Effector memory CD4-positive, alpha-beta T cell (primary cell): Measurements from ENCODE around the gene STK32B.
"Not testable (repeated sequence)": the region's sequence is repeated elsewhere in the genome, so short reads cannot be mapped to it uniquely, and the experiment has no call there.

Experiments used
- DNase-seq, 3 donors: peaks; one replicate each; pipeline ENCODE4 v3.0.0-alpha.2; 2020
- H3K27ac ChIP-seq: 2 replicates; pipeline ENCODE4 v1.7.0; 2013; ENCODE audit warnings: mild to moderate bottlenecking, low read length, moderate library complexity; ENCODE audit not compliant: insufficient read depth, poor library complexity, severe bottlenecking
- H3K27me3 ChIP-seq: replicated peaks from 2 replicates; pipeline ENCODE4 v1.7.0; 2013; ENCODE audit warnings: mild to moderate bottlenecking, low read length; ENCODE audit not compliant: insufficient read depth, control insufficient read depth, poor library complexity, severe bottlenecking
- H3K36me3 ChIP-seq: 2 replicates; pipeline ENCODE4 v1.7.0; 2013; ENCODE audit warnings: mild to moderate bottlenecking, low read length, moderate library complexity; ENCODE audit not compliant: control insufficient read depth, insufficient read depth
- H3K4me1 ChIP-seq: 2 replicates; pipeline ENCODE4 v1.7.0; 2013; ENCODE audit warnings: low read length, mild to moderate bottlenecking; ENCODE audit not compliant: control insufficient read depth, insufficient read depth, poor library complexity, severe bottlenecking
- H3K4me3 ChIP-seq: 2 replicates; pipeline ENCODE4 v1.7.0; 2013; ENCODE audit warnings: low read length, low read depth, mild to moderate bottlenecking; ENCODE audit not compliant: insufficient read depth, poor library complexity, severe bottlenecking
- H3K9me3 ChIP-seq: 2 replicates; pipeline ENCODE4 v1.7.0; 2013; ENCODE audit warnings: mild to moderate bottlenecking, low read length, moderate library complexity; ENCODE audit not compliant: control insufficient read depth

Gene STK32B

DNA sequence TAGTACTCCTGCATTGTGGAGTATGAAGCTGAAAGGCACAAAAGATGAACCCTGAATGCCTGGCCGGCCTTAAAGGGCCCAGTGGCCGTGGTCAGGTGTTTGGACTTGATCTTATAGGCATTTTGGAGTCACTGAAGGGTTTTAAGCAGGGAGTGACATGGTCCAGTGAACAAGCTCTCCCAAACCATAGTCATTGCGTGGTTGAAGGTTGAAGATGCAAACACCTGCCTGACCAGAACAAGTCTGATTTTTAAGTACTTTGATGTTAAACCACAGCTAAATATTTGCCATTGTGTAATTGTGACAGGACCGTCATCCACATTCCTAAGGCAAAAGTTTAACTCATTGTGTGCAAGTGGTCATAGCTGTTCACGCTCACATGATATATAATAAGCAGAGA is 3.3 kb downstream of the STK32B start:
- no peak overlapping the region for H3K4me3 ChIP-seq
- no peaks in the 10 kb centered on the region for H3K36me3 ChIP-seq
- H3K27me3 ChIP-seq, result no peaks in the 10 kb centered on the region
- DNase-seq, result no peak
- no peak overlapping the region for H3K27ac ChIP-seq
- H3K9me3 ChIP-seq, result no peaks in the 10 kb centered on the region
- peaks cover 6% of the 10 kb centered on the region for H3K4me1 ChIP-seq

DNA sequence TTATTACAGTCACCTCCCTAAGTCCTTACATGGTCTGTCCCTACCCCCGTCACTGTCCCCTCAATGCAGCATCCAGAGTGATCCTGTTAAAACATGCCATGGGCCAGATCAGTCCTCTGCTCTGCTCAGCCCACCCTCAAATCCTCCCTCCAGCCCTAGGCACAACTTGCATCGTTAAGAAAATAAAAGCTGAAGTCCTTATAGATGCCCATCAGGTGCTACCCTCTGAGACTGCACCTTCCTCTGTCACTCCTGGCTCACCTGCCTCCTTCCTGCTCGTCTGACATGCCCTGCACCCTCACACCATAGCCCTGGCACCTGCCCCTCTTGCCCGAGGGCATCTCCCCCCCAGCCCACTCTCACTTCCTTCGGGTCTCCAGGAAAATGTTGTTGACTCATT is 4.1 kb downstream of the STK32B start:
- DNase-seq, result no peak
- H3K4me3 ChIP-seq, result no peak overlapping the region

DNA sequence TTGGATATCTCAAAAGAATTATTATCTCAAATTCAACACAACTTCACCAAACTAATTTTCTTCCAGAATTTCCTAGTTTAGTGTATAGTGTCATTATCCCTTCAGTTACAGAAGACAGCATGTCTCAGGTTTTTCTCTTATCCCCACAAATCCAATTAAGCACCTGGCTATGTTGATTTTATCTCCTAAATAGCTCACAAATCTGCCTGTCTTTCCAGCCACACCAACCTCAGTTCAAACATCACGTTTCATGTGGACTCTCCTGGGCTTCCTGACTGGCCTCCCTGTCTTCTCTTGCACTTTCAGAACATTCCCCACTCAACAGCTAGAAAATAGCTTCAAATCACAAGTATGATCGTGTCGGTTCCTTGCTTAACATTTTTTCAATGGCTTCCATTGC is 14.8 kb downstream of the STK32B start:
- Histone ChIP-seq H3K36me3 (no peaks in the 10 kb centered on the region), H3K27me3 (no peaks in the 10 kb centered on the region), H3K4me1 (no peaks in the 10 kb centered on the region), H3K9me3 (no peaks in the 10 kb centered on the region), H3K27ac (no peak overlapping the region), H3K4me3 (no peak overlapping the region)
- DNase-seq, result no peak

More for the DNA sequence above, 4.1 kb downstream of the STK32B start:
- H3K36me3 ChIP-seq, result no peaks in the 10 kb centered on the region
- H3K4me1 ChIP-seq, result peaks cover 6% of the 10 kb centered on the region
- H3K27me3 ChIP-seq, result no peaks in the 10 kb centered on the region
- H3K27ac ChIP-seq, result no peak overlapping the region
- no peaks in the 10 kb centered on the region for H3K9me3 ChIP-seq

DNA sequence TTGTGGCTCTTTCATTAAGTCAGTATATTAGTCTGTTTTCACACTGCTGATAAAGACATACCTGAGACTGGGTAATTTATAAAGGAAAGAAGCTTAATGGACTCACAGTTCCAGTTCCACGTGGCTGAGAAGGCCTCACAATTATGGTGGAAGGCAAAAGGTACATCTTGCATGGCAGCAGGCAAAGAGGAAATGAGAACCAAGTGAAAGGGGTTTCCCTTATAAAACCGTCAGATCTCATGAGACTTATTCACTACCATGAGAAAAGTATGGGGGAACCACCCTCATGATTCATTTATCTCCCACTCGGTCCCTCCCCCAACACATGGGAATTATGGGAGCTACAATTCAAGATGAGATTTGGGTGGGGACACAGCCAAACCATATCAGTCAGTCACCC is 15.7 kb downstream of the STK32B start:
- H3K9me3 ChIP-seq, H3K27me3 ChIP-seq, H3K27ac ChIP-seq, H3K4me3 ChIP-seq, DNase-seq, H3K4me1 ChIP-seq, H3K36me3 ChIP-seq: not testable (repeated sequence)

DNA sequence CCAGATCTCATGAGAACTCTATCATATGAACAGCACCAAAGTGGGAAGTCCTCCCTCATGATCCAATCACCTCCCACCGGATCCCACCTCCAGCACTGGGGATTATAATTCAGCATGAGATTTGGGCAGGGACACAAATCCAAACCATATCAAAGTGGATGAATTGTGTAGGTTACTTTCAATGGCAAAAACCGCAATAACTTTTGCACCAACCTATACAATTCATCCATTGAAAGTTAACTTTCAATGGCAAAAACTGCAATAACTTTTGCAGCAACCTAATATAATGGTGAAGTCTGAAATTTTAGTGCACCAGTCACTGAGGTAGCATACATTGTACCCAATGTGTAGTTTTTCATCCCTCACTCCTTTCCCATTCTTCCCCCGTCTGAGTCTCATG is 16.6 kb downstream of the STK32B start:
- Histone ChIP-seq H3K9me3 (no peaks in the 10 kb centered on the region), H3K4me3 (no peak overlapping the region), H3K4me1 (no peaks in the 10 kb centered on the region), H3K27me3 (no peaks in the 10 kb centered on the region), H3K27ac (no peak overlapping the region), H3K36me3 (no peaks in the 10 kb centered on the region)
- no peak for DNase-seq

DNA sequence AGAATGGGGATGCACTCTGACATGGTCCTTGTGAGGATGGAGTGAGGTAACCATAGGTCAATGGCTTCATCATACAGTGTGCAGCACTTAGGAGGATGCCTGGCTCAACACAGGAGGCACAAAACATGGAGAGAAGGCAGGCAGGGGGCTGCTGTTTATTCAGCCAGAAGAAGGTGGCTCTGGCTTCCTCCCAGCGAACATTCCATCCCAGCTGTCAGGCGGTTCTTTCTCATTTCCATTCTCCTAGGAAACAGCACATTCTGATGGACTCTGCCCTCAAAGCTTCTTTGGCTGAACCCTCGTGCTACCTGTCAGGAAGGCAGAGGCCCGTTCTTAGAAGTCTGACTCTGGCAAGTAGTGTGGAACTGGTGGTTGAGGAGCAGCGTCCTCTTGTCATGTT is 18.6 kb downstream of the STK32B start:
- Histone ChIP-seq H3K27me3 (no peaks in the 10 kb centered on the region), H3K36me3 (no peaks in the 10 kb centered on the region), H3K27ac (no peak overlapping the region), H3K4me3 (no peak overlapping the region), H3K9me3 (no peaks in the 10 kb centered on the region), H3K4me1 (no peaks in the 10 kb centered on the region)
- DNase-seq, result no peak

DNA sequence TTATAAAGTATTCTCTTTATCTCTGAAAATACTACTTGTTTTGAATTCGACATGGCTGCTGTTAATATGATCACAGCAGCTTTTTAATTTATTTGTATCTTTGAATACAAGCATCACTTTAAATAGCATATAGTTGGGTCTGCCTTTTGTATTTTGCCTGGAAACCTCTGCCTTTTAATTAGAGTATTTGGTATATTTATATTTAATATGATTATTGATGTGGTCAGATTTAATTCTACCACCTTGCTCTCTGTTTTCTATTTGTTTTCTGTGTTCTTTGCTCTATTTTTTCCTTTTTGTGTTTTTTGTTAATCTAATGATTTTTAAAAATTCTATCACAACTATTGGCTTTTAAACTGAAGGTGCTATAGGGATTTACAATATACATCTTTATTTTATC is 21.7 kb downstream of the STK32B start:
- H3K27ac ChIP-seq, result no peak overlapping the region
- DNase-seq, result no peak
- no peaks in the 10 kb centered on the region for H3K4me1 ChIP-seq
- H3K4me3 ChIP-seq, result no peak overlapping the region
- no peaks in the 10 kb centered on the region for H3K36me3 ChIP-seq
- H3K9me3 ChIP-seq, result no peaks in the 10 kb centered on the region
- H3K27me3 ChIP-seq, result no peaks in the 10 kb centered on the region

DNA sequence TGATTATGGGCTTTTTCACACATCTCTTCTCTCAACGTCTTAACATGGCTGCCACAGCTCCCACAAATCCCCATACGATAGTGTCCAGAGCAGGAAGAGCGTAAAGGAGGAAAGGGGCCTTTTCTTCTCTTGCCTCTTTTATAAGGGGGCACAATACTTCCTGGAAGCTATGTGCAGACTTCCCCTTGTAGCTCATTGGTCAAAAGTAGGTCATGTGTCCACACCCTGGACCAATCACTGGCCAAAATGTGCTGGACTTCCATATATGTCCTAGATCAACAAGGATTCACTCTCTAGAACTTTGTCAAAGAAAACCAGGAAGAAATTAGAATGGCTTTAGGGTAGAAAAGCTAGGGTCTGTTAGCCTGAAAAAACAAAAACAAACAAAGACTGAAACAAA is 26.7 kb downstream of the STK32B start:
- no peaks in the 10 kb centered on the region for H3K36me3 ChIP-seq
- no peak for DNase-seq
- H3K27ac ChIP-seq, result no peak overlapping the region
- H3K27me3 ChIP-seq, result no peaks in the 10 kb centered on the region
- H3K4me3 ChIP-seq, result no peak overlapping the region
- no peaks in the 10 kb centered on the region for H3K9me3 ChIP-seq
- no peaks in the 10 kb centered on the region for H3K4me1 ChIP-seq

DNA sequence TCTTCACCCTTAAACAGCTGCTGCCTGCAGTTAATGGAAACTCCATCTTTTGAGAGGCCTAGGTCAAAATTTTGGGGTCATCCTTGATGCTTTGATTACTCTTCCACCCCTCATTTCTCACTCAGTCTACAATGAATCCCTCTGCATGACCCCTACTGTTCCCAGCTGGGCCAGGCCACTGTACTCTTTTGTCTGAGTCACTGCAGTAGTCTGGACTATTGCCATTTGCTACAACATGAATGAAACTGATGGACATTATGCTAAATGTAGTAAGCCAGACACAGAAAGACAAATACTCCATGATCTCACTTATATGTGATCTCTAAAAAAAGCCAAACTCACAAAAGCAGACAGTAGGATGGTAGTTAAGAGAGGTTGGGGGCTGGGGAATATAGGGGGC is 28.3 kb downstream of the STK32B start:
- H3K4me3 ChIP-seq, result no peak overlapping the region
- no peaks in the 10 kb centered on the region for H3K9me3 ChIP-seq
- no peaks in the 10 kb centered on the region for H3K36me3 ChIP-seq
- no peak for DNase-seq
- no peak overlapping the region for H3K27ac ChIP-seq
- H3K4me1 ChIP-seq, result no peaks in the 10 kb centered on the region
- no peaks in the 10 kb centered on the region for H3K27me3 ChIP-seq

DNA sequence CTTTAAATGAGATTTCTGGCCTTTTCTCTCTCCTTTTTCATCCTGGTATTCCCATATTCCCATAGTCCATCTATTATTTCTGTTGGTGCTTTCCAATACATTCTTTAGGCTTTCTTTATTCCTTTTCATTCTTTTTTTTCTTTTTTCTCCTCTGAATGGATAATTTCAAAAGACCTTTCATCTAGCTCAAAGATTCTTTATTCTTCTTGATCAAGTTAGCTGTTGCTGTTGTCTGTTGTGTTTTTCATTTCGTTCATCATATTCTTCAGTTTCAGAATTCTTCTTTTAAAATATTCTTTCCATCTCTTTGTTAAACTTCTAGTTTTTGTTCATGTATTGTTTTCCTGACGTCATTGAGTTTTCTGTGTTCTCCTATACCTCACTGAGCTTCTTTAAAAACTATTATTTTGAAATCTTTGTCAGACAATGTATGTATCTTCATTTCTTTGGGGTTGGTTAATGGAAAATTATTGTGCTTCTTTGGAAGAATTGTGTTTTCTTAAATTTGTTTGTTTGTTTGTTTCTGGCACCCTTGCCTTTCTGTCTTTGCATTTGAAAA is 30.2 kb downstream of the STK32B start:
- Histone ChIP-seq H3K4me1 (no peaks in the 10 kb centered on the region), H3K9me3 (no peaks in the 10 kb centered on the region), H3K4me3 (no peak overlapping the region), H3K27me3 (no peaks in the 10 kb centered on the region), H3K27ac (no peak overlapping the region), H3K36me3 (no peaks in the 10 kb centered on the region)
- DNase-seq, result no peak

DNA sequence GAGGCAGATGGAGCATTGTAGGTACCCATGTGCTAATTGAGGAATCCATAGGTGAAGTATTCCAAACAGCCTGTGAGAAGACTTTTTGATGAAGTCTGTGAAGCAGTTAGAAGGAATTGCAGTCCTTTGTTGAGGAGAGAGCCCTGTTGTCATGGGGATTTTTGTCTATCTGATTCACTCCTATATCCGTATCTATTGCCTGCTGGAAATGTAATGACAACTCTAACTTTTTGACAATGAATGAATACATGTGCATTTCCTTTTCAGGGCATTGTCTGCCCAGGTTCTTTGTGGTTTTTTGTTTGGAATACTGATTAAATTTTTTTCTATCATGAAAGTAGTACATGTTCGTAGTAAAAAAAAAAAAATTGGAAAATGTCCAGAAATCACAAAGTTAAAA is 31.1 kb downstream of the STK32B start:
- H3K4me1 ChIP-seq, result no peaks in the 10 kb centered on the region
- H3K4me3 ChIP-seq, result no peak overlapping the region
- no peaks in the 10 kb centered on the region for H3K9me3 ChIP-seq
- H3K36me3 ChIP-seq, result no peaks in the 10 kb centered on the region
- no peak for DNase-seq
- H3K27me3 ChIP-seq, result no peaks in the 10 kb centered on the region
- no peak overlapping the region for H3K27ac ChIP-seq
